HG03280 (cell line): ENCODE results near the gene HBA2.
"Not testable (repeated sequence)": the region's sequence is repeated elsewhere in the genome, so short reads cannot be mapped to it uniquely, and the experiment has no call there.

Source experiments
- ATAC-seq: cut with Tn5 transposase; IDR thresholded peaks from one replicate; pipeline ENCODE4 v1.9.1; 2021; ENCODE audit warnings: mild to moderate bottlenecking, moderate library complexity; ENCODE audit not compliant: unreplicated experiment

HBA2 gene

GRCh38 chr16:172374-172941, at the start of gene HBA2:
HBA2 (plus strand) TSS chr16:172876; CDS start chr16:172913, 37 bp downstream.
- not testable (repeated sequence) for ATAC-seq

- not testable (repeated sequence) for ATAC-seq
These were observed 48.9 kb upstream of the HBA2 start for GRCh38 chr16:123558-124350.

- ATAC-seq, result no peak
These were observed 47.7 kb upstream of the HBA2 start for GRCh38 chr16:125011-125410.

GRCh38 chr16:129075-129474, 43.6 kb upstream of the HBA2 start:
- ATAC-seq, result no peak

GRCh38 chr16:130533-131173, 42.0 kb upstream of the HBA2 start:
- ATAC-seq, result no peak

- no peak for ATAC-seq
These were observed 40.6 kb upstream of the HBA2 start for GRCh38 chr16:132120-132519.

- no peak for ATAC-seq
These were observed 39.0 kb upstream of the HBA2 start for GRCh38 chr16:133716-134115.

- no peak for ATAC-seq
These were observed 34.6 kb upstream of the HBA2 start for GRCh38 chr16:138049-138417.

GRCh38 chr16:140175-140857, 32.4 kb upstream of the HBA2 start:
- ATAC-seq, result no peak

GRCh38 chr16:142405-142967, 30.2 kb upstream of the HBA2 start:
- ATAC-seq, result no peak

- ATAC-seq, result no peak
These were observed 29.6 kb upstream of the HBA2 start for GRCh38 chr16:143047-143446.

GRCh38 chr16:143456-143855, 29.2 kb upstream of the HBA2 start:
- ATAC-seq, result no peak

GRCh38 chr16:144797-145252, 27.9 kb upstream of the HBA2 start:
- ATAC-seq, result no peak

GRCh38 chr16:146646-147045, 26.0 kb upstream of the HBA2 start:
- ATAC-seq, result no peak

- ATAC-seq, result no peak
These were observed 23.5 kb upstream of the HBA2 start for GRCh38 chr16:149024-149660.

- no peak for ATAC-seq
These were observed 20.2 kb upstream of the HBA2 start, which contains the start of gene HBZ for GRCh38 chr16:152141-153128. HBZ (plus strand) TSS chr16:152644; CDS start chr16:152910, 266 bp downstream.

GRCh38 chr16:153129-153521, 19.6 kb upstream of the HBA2 start:
- not testable (repeated sequence) for ATAC-seq

GRCh38 chr16:153550-154216, 19.0 kb upstream of the HBA2 start:
- not testable (repeated sequence) for ATAC-seq
